Measurements from ENCODE around the gene LRP6. TPM values are rescaled to one million over a fixed set of nuclear protein-coding genes. Genes with fewer than 3 reads are reported as not detected.
"Not testable (repeated sequence)": the region's sequence is repeated elsewhere in the genome, so short reads cannot be mapped to it uniquely, and the experiment has no call there.

The LRP6 gene
- polyA plus RNA-seq (ENCODE audit: insufficient read length in 12 of 12), result 10 to 100 TPM in 11 of 12 donors, not detected in 1; 31.1 to 83.3 (median 35.8) TPM
- long read RNA-seq, donor 1, full-length matches to known transcripts, result 2 of 9 reads
- long read RNA-seq, donor 1, partial matches to known transcripts, result 7 of 9 reads
- long read RNA-seq, donor 1, other reads (novel, unspliced or antisense), result 0 of 9 reads
- long read RNA-seq, donor 2, partial matches to known transcripts, result 10 of 10 reads
- long read RNA-seq, donor 2, other reads (novel, unspliced or antisense), result 0 of 10 reads
- long read RNA-seq, donor 3, result 0 reads
- long read RNA-seq, donor 4, partial matches to known transcripts, result 0 of 1 reads
- long read RNA-seq, donor 4, other reads (novel, unspliced or antisense), result 0 of 1 reads
- long read RNA-seq, donor 5, result 0 reads
- long read RNA-seq, donor 6, full-length matches to known transcripts, result 1 of 1 reads
- long read RNA-seq, donor 6, partial matches to known transcripts, result 0 of 1 reads
- long read RNA-seq, donor 6, other reads (novel, unspliced or antisense), result 0 of 1 reads
- long read RNA-seq, donor 7, result 0 reads
- long read RNA-seq, donor 8, full-length matches to known transcripts, result 2 of 2 reads
- long read RNA-seq, donor 8, partial matches to known transcripts, result 0 of 2 reads
- long read RNA-seq, donor 8, other reads (novel, unspliced or antisense), result 0 of 2 reads
- long read RNA-seq, donor 9, result 0 reads
- long read RNA-seq, donor 10, full-length matches to known transcripts, result 2 of 2 reads
- long read RNA-seq, donor 10, partial matches to known transcripts, result 0 of 2 reads
- long read RNA-seq, donor 10, other reads (novel, unspliced or antisense), result 0 of 2 reads
- long read RNA-seq, donor 11, result 0 reads

GRCh38 chr12:12266873-12267741 lies at the start of gene LRP6:
TSS of gene LRP6 (minus strand) at chr12:12267044. CDS start at chr12:12266735, 309 bp downstream.
- DNase-seq, result peak; percentile 94

GRCh38 chr12:12315838-12316237 lies 49.0 kb upstream of the LRP6 start:
- no peak for DNase-seq

- DNase-seq, result not testable (repeated sequence)
These were observed 43.9 kb upstream of the LRP6 start for GRCh38 chr12:12310695-12311094.

GRCh38 chr12:12305568-12306300 lies 38.9 kb upstream of the LRP6 start:
- no peak for DNase-seq

- no peak for DNase-seq
These were observed 36.1 kb upstream of the LRP6 start for GRCh38 chr12:12302976-12303375.

- no peak for DNase-seq
These were observed 34.3 kb upstream of the LRP6 start for GRCh38 chr12:12301122-12301521.

GRCh38 chr12:12297201-12297830 lies 30.5 kb upstream of the LRP6 start:
- no peak for DNase-seq

GRCh38 chr12:12294215-12295005 lies 27.6 kb upstream of the LRP6 start:
- no peak for DNase-seq

- no peak for DNase-seq
These were observed 23.4 kb upstream of the LRP6 start for GRCh38 chr12:12290206-12290605.

GRCh38 chr12:12286441-12286840 lies 19.6 kb upstream of the LRP6 start:
- no peak for DNase-seq

GRCh38 chr12:12282761-12283425 lies 16.0 kb upstream of the LRP6 start:
- no peak for DNase-seq

GRCh38 chr12:12282202-12282601 lies 15.4 kb upstream of the LRP6 start:
- DNase-seq, result no peak

- DNase-seq, result no peak
These were observed 14.3 kb upstream of the LRP6 start for GRCh38 chr12:12281134-12281533.

- no peak for DNase-seq
These were observed 12.1 kb upstream of the LRP6 start for GRCh38 chr12:12278899-12279298.

- no peak for DNase-seq
These were observed 9.0 kb upstream of the LRP6 start for GRCh38 chr12:12275874-12276273.

- DNase-seq, result no peak
These were observed 6.6 kb upstream of the LRP6 start for GRCh38 chr12:12273291-12273957.

- DNase-seq, result no peak
These were observed 6.0 kb upstream of the LRP6 start for GRCh38 chr12:12272869-12273268.

- no peak for DNase-seq
These were observed 3.4 kb upstream of the LRP6 start for GRCh38 chr12:12270226-12270625.

- no peak for DNase-seq
These were observed 927 bp upstream of the LRP6 start for GRCh38 chr12:12267742-12268200.

All from muscle of arm (tissue), 14 donors.